ENCODE results near the gene LHFPL3.

DNA sequence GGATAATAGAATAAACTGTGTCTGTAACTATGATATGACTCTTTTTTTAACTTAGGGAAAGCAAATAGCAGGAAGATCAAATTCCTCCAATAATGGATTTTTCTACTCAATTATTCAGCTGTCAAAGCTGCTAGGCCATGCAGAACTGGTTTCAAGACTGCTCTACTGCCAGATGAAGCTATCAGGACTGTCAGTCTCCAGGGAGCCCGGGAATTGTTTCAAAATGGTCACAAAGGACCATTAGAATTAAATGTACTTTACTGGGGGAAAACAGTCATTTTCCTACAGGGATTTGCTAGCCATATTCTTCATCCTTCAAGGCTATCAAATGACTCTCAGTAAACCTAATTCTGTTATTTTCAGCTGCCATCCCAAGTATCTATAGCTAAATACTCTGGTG lies 276.3 kb downstream of the LHFPL3 start:
- TF ChIP-seq CTCF (IDR thresholded peaks at IDR 0.05; ENCODE audit: low read depth, low read length, poor library complexity, severe bottlenecking): no peak
- TF ChIP-seq EZH2phosphoT487 (IDR thresholded peaks at IDR 0.05; ENCODE audit: borderline replicate concordance, low read length): no peak
